Activated naive CD4-positive, alpha-beta T cell treated with anti-CD3 and anti-CD28 coated beads, Interleukin-2, amount 10 ng/mL, durations not matched to agents 5 hours and 36 hours (primary cell): ENCODE data around the gene AMOT. TPM values are rescaled to one million over a fixed set of nuclear protein-coding genes. Genes with fewer than 3 reads are reported as not detected.

Experiments
- total RNA-seq, 2 experiments: library from RNA; stranded (reverse); gene quantifications; one replicate each; pipeline ENCODE4 v1.2.3, GENCODE V29; 2021

Gene AMOT, protein sequence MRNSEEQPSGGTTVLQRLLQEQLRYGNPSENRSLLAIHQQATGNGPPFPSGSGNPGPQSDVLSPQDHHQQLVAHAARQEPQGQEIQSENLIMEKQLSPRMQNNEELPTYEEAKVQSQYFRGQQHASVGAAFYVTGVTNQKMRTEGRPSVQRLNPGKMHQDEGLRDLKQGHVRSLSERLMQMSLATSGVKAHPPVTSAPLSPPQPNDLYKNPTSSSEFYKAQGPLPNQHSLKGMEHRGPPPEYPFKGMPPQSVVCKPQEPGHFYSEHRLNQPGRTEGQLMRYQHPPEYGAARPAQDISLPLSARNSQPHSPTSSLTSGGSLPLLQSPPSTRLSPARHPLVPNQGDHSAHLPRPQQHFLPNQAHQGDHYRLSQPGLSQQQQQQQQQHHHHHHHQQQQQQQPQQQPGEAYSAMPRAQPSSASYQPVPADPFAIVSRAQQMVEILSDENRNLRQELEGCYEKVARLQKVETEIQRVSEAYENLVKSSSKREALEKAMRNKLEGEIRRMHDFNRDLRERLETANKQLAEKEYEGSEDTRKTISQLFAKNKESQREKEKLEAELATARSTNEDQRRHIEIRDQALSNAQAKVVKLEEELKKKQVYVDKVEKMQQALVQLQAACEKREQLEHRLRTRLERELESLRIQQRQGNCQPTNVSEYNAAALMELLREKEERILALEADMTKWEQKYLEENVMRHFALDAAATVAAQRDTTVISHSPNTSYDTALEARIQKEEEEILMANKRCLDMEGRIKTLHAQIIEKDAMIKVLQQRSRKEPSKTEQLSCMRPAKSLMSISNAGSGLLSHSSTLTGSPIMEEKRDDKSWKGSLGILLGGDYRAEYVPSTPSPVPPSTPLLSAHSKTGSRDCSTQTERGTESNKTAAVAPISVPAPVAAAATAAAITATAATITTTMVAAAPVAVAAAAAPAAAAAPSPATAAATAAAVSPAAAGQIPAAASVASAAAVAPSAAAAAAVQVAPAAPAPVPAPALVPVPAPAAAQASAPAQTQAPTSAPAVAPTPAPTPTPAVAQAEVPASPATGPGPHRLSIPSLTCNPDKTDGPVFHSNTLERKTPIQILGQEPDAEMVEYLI
- under 1 TPM; 0.34 to 0.71 TPM for total RNA-seq

DNA sequence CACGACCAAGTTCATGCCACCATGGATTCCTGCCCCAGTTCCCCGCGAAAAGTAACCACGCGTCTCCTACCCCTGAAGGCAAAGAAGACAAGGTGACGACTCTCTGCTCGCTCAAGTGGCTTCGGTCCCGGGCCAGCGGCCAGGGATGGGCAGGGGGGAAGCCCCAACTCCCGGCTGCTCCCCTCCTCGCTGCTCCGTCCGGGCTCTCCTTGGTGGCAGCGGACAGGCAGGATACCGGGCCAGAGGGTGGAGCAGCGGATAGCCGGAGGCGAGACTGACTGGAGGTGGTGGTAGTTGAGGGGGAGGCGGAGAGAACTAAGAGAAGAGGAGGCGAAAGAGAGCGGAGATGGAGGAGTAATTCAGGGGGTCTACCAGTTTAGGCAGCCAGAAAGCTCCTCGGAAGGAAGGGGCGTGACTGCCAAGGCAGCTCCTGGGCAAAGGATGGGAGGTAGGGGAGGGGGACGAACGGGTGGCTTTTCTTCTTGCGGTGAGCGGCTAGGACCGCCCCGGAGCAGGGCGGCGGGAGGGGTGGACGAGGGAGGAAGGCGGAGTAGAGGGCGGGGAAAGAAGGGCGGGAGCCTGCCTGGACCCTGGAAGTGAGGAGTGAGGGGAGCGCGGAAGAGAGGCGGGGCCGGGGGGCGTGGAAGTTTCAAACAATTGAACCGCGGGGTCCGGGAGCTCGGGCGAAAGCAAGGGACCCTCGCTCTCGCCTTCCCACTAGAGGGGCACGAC is at the start of gene AMOT:
TSS of gene AMOT (minus strand) at position 450 of the 732 bp plus-strand sequence. CDS start 17,705 bp downstream, outside the sequence.

Other genes with a start within 250 kb of the AMOT start
- under 1 TPM; 0.30 to 0.41 TPM for gene LHFPL1, start 160.9 kb downstream of the AMOT start, total RNA-seq